ENCODE measurements around the gene AEBP1.

The AEBP1 gene

DNA sequence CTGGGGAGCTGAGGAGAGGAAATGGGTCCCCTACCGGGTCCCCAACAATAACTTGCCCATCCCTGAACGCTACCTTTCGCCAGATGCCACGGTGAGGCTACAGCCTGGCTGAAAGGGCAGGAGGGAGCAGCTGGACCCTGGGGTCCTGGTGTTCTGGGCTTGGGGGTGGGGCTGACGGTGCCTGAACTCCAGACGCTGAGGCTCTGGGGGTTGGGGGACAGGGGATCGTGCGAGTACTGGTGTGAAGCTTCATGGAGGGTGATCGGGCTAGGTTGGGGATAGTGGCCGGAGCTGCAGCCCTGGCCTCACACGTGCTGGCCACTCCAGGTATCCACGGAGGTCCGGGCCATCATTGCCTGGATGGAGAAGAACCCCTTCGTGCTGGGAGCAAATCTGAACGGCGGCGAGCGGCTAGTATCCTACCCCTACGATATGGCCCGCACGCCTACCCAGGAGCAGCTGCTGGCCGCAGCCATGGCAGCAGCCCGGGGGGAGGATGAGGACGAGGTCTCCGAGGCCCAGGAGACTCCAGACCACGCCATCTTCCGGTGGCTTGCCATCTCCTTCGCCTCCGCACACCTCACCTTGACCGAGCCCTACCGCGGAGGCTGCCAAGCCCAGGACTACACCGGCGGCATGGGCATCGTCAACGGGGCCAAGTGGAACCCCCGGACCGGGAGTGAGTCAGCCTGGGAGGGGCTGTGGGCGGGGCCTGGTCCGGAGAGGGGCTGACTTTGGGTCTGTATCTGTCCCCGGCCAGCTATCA, 8.3 kb downstream of the AEBP1 start:
- no peaks in the 10 kb centered on the region for H3K27me3 ChIP-seq (ENCODE audit: insufficient read depth, poor library complexity, severe bottlenecking)
- no peak for TF ChIP-seq GABPA (IDR thresholded peaks at IDR 0.05; ENCODE audit: low read depth)
- no peak; the same call in 1 of the 2 replicates for TF ChIP-seq POLR2AphosphoS5 (IDR thresholded peaks at IDR 0.05; ENCODE audit: low read depth)
- TF ChIP-seq, protein P1, sequence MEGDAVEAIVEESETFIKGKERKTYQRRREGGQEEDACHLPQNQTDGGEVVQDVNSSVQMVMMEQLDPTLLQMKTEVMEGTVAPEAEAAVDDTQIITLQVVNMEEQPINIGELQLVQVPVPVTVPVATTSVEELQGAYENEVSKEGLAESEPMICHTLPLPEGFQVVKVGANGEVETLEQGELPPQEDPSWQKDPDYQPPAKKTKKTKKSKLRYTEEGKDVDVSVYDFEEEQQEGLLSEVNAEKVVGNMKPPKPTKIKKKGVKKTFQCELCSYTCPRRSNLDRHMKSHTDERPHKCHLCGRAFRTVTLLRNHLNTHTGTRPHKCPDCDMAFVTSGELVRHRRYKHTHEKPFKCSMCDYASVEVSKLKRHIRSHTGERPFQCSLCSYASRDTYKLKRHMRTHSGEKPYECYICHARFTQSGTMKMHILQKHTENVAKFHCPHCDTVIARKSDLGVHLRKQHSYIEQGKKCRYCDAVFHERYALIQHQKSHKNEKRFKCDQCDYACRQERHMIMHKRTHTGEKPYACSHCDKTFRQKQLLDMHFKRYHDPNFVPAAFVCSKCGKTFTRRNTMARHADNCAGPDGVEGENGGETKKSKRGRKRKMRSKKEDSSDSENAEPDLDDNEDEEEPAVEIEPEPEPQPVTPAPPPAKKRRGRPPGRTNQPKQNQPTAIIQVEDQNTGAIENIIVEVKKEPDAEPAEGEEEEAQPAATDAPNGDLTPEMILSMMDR (IDR thresholded peaks at IDR 0.05; ENCODE audit: insufficient read depth, low read length), result no peak
- TF ChIP-seq SPI1 (IDR thresholded peaks at IDR 0.05; ENCODE audit: borderline replicate concordance, low read depth), result no peak
- TF ChIP-seq, protein P2, sequence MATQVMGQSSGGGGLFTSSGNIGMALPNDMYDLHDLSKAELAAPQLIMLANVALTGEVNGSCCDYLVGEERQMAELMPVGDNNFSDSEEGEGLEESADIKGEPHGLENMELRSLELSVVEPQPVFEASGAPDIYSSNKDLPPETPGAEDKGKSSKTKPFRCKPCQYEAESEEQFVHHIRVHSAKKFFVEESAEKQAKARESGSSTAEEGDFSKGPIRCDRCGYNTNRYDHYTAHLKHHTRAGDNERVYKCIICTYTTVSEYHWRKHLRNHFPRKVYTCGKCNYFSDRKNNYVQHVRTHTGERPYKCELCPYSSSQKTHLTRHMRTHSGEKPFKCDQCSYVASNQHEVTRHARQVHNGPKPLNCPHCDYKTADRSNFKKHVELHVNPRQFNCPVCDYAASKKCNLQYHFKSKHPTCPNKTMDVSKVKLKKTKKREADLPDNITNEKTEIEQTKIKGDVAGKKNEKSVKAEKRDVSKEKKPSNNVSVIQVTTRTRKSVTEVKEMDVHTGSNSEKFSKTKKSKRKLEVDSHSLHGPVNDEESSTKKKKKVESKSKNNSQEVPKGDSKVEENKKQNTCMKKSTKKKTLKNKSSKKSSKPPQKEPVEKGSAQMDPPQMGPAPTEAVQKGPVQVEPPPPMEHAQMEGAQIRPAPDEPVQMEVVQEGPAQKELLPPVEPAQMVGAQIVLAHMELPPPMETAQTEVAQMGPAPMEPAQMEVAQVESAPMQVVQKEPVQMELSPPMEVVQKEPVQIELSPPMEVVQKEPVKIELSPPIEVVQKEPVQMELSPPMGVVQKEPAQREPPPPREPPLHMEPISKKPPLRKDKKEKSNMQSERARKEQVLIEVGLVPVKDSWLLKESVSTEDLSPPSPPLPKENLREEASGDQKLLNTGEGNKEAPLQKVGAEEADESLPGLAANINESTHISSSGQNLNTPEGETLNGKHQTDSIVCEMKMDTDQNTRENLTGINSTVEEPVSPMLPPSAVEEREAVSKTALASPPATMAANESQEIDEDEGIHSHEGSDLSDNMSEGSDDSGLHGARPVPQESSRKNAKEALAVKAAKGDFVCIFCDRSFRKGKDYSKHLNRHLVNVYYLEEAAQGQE (IDR thresholded peaks at IDR 0.05; ENCODE audit: insufficient replicate concordance, low read depth), result no peak
- no peak overlapping the region for H3K27ac ChIP-seq (replicated peaks)
- DNase-seq (ENCODE audit: low read depth in 1 of 2, low spot score in 1 of 2), result no peak
- no peak overlapping the region for H3K4me3 ChIP-seq (replicated peaks; ENCODE audit: insufficient read depth, low read length)

DNA sequence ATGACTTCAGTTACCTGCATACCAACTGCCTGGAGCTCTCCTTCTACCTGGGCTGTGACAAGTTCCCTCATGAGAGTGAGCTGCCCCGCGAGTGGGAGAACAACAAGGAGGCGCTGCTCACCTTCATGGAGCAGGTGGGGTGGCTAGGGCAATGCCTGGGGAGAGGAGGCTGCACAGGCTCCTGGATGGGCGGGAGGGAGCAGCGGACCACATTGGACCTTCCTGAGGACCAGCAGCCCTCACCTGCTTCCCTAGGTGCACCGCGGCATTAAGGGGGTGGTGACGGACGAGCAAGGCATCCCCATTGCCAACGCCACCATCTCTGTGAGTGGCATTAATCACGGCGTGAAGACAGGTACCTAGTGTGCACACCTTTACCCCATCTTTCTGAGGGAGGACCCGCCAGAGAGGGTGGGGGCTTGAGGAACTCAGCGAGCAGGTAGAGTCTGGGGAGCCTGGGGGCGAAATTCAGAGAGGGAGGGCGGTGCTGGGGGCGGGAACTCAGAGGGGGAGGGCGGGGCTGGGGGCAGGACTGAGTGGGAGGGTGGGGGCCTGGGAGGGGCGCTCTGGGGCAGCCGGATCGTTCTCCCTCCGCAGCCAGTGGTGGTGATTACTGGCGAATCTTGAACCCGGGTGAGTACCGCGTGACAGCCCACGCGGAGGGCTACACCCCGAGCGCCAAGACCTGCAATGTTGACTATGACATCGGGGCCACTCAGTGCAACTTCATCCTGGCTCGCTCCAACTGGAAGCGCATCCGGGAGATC, 9.0 kb downstream of the AEBP1 start:
- peak; percentile 40; the same call in 1 of the 2 replicates for TF ChIP-seq POLR2AphosphoS5 (IDR thresholded peaks at IDR 0.05; ENCODE audit: low read depth)
- no peak for TF ChIP-seq SPI1 (IDR thresholded peaks at IDR 0.05; ENCODE audit: borderline replicate concordance, low read depth)
- Histone ChIP-seq H3K4me3 (replicated peaks; ENCODE audit: insufficient read depth, low read length) (no peak overlapping the region), H3K27ac (replicated peaks) (no peak overlapping the region), H3K27me3 (ENCODE audit: insufficient read depth, poor library complexity, severe bottlenecking) (no peaks in the 10 kb centered on the region)
- DNase-seq (ENCODE audit: low read depth in 1 of 2, low spot score in 1 of 2), result no peak

DNA sequence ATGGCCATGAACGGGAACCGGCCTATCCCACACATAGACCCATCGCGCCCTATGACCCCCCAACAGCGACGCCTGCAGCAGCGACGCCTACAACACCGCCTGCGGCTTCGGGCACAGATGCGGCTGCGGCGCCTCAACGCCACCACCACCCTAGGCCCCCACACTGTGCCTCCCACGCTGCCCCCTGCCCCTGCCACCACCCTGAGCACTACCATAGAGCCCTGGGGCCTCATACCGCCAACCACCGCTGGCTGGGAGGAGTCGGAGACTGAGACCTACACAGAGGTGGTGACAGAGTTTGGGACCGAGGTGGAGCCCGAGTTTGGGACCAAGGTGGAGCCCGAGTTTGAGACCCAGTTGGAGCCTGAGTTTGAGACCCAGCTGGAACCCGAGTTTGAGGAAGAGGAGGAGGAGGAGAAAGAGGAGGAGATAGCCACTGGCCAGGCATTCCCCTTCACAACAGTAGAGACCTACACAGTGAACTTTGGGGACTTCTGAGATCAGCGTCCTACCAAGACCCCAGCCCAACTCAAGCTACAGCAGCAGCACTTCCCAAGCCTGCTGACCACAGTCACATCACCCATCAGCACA, 9.7 kb downstream of the AEBP1 start:
- H3K4me3 ChIP-seq (replicated peaks; ENCODE audit: insufficient read depth, low read length), result no peak overlapping the region
- H3K27ac ChIP-seq (replicated peaks), result no peak overlapping the region
- TF ChIP-seq POLR2AphosphoS5 (IDR thresholded peaks at IDR 0.05; ENCODE audit: low read depth) (peak; percentile 36; the same call in 1 of the 2 replicates), GABPA (IDR thresholded peaks at IDR 0.05; ENCODE audit: low read depth) (no peak)
- H3K27me3 ChIP-seq (ENCODE audit: insufficient read depth, poor library complexity, severe bottlenecking), result no peaks in the 10 kb centered on the region
- no peak for DNase-seq (ENCODE audit: low read depth in 1 of 2, low spot score in 1 of 2)

DNA sequence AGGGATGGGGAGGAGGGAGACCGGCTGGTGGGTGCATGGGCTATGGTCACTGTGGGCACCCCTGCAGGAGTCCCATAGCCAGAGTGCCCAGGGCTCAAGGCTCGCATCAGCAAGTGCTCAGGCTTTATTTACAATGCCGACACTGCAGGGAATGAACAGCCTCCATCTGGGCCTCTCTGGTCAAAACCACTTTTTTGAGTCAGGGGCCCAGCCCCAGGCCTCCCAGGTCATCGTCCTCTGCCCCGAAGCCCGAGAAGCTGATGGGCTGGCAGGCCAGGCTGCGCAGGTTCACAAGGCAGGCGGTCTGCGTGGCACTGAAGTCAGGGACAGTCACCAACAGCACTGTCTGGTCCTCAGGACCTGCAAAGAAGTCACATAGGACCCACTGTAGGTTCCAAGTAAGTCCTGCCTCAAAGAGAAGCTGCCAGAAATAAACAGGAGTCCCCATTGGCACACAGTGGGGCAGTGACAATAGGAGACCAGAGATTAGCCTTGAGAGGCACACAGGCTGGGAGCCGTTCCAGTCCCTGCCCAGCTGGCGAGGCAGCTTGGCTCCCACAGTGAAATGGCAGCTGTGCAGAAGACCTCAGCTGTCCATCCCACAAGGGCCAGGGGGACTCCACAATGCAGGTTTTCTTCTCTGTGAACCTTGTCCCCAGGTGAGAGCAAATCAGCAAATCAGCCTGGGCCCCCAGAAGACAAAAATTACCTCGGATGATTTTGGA, 10.6 kb downstream of the AEBP1 start:
- Histone ChIP-seq H3K27me3 (ENCODE audit: insufficient read depth, poor library complexity, severe bottlenecking) (no peaks in the 10 kb centered on the region), H3K4me3 (replicated peaks; ENCODE audit: insufficient read depth, low read length) (no peak overlapping the region), H3K27ac (replicated peaks) (no peak overlapping the region)
- no peak for DNase-seq (ENCODE audit: low read depth in 1 of 2, low spot score in 1 of 2)
- TF ChIP-seq GABPA (IDR thresholded peaks at IDR 0.05; ENCODE audit: low read depth), result no peak
- no peak for TF ChIP-seq POLR2AphosphoS5 (IDR thresholded peaks at IDR 0.05; ENCODE audit: low read depth)

DNA sequence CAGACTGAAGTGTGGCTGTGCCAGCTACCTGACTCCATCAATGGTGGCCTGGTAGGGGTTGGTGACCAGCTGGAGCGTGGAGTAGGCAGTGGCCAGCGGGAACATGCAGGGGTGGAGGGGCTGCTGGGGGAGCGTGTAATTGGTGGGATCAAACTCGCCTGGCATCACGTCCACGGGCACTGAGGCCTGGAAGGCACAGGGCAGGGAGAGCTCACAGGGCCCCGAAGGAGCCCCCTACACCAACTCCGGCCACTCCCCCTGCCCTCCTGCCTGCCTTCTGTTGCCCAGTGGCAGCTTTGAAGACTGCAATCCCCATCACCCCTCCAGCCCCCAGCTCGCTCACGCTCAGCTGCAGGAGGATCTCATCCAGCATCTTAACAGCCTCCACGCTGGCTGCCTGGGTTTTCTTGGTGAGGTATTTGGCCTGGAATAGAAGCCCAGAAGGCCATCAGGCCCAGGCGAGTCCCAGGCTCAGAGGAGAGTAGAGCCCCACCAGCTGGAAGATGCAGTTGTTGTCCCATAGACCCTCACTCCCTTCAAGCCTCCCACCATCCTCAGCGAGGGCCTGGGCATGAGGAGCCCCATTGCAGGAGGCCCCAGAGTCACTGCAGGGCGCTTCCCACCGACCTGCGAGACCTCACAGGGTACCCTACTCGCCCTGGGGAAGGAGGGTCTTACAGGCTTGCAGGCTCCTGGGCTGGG, 12.1 kb downstream of the AEBP1 start:
- no peak for DNase-seq (ENCODE audit: low read depth in 1 of 2, low spot score in 1 of 2)
- H3K27me3 ChIP-seq (ENCODE audit: insufficient read depth, poor library complexity, severe bottlenecking), result no peaks in the 10 kb centered on the region
- H3K4me3 ChIP-seq (replicated peaks; ENCODE audit: insufficient read depth, low read length), result no peak overlapping the region
- TF ChIP-seq, protein P1 (IDR thresholded peaks at IDR 0.05; ENCODE audit: insufficient read depth, low read length), result no peak
- TF ChIP-seq, protein P2 (IDR thresholded peaks at IDR 0.05; ENCODE audit: insufficient replicate concordance, low read depth), result no peak
- TF ChIP-seq POLR2AphosphoS5 (IDR thresholded peaks at IDR 0.05; ENCODE audit: low read depth) (no peak; the same call in 1 of the 2 replicates), GABPA (IDR thresholded peaks at IDR 0.05; ENCODE audit: low read depth) (no peak), SPI1 (IDR thresholded peaks at IDR 0.05; ENCODE audit: borderline replicate concordance, low read depth) (no peak)
- no peak overlapping the region for H3K27ac ChIP-seq (replicated peaks)

All from HL-60 (cell line).